H1 (cell line): Measurements from ENCODE around the gene LAS1L. TPM values are rescaled to one million over a fixed set of nuclear protein-coding genes. Genes with fewer than 3 reads are reported as not detected.

Source experiments
- CTCF ChIA-PET: fragments of 300-600 bp; sonication (Branson Sonifier 250); formaldehyde crosslinking; loops from one replicate; lab custom pipeline; 2021; ENCODE audit not compliant: partially characterized antibody; lab: Charles Lee
- POLR2A ChIA-PET: fragments of 300-600 bp; sonication (Branson Sonifier 250); formaldehyde crosslinking; loops from one replicate; lab custom pipeline; 2021; ENCODE audit warnings: inconsistent platforms; ENCODE audit not compliant: partially characterized antibody; lab: Charles Lee
- DNase-seq, 2 experiments: peaks; one replicate each; pipeline versions ENCODE4 v3.0.0 to v3.0.0-alpha.2; 2010 to 2022; ENCODE audit warnings: low spot score in 2 of 2, low read depth in 1 of 2, mixed read lengths in 1 of 2
- FAIRE-seq: peaks from 2 replicates; lab custom pipeline; 2011; peaks lifted over from hg19 to GRCh38; lab: Jason Lieb, UNC
- H2AFZ ChIP-seq: 2 replicates; pipeline ENCODE4 v1.8.1; 2012; ENCODE audit warnings: low read length, inconsistent platforms
- H2AK5ac ChIP-seq: 2 replicates; pipeline ENCODE4 v1.6.1; 2013; ENCODE audit warnings: low read depth, low read length
- H2BK120ac ChIP-seq: replicated peaks from 2 replicates; pipeline ENCODE3; 2013; ENCODE audit warnings: low read depth, low read length, inconsistent platforms
- H2BK12ac ChIP-seq: 2 replicates; pipeline ENCODE4 v1.6.1; 2013; ENCODE audit warnings: low read depth, low read length
- H2BK15ac ChIP-seq: 2 replicates; pipeline ENCODE4 v1.6.1; 2013; ENCODE audit warnings: low read length
- H2BK20ac ChIP-seq: 2 replicates; pipeline ENCODE4 v1.6.1; 2013; ENCODE audit warnings: low read length
- H2BK5ac ChIP-seq: 2 replicates; pipeline ENCODE4 v1.6.1; 2013; ENCODE audit warnings: low read depth, low read length
- H3K14ac ChIP-seq: 2 replicates; pipeline ENCODE4 v1.6.1; 2013; ENCODE audit warnings: inconsistent platforms; ENCODE audit not compliant: insufficient read length
- H3K18ac ChIP-seq: 2 replicates; pipeline ENCODE4 v1.6.1; 2013; ENCODE audit warnings: low read length; ENCODE audit errors: extremely low read depth
- H3K23ac ChIP-seq: 2 replicates; pipeline ENCODE4 v1.6.1; 2013; ENCODE audit warnings: inconsistent platforms; ENCODE audit not compliant: insufficient read length
- H3K23me2 ChIP-seq: 2 replicates; pipeline ENCODE4 v1.6.1; 2013; ENCODE audit warnings: low read depth, low read length
- H3K27ac ChIP-seq: 2 replicates; pipeline ENCODE4 v1.6.1; 2011; ENCODE audit warnings: low read depth, low read length, inconsistent platforms
- H3K27me3 ChIP-seq, 4 experiments: replicated peaks in 1 of 4; 1 replicate in 1 of 4; 2 replicates in 3 of 4; pipeline versions ENCODE4 v1.6.1 to v1.8.1; 2011 to 2013; ENCODE audit warnings: low read length in 3 of 4, mild to moderate bottlenecking in 3 of 4, inconsistent platforms in 2 of 4, mixed read lengths in 2 of 4, moderate library complexity in 1 of 4; ENCODE audit not compliant: control insufficient read depth in 3 of 4, insufficient read depth in 3 of 4; ENCODE audit errors: extremely low read depth in 1 of 4
- H3K36me3 ChIP-seq, 4 experiments: 2 replicates each; pipeline versions ENCODE4 v1.6.1 to v1.8.1; 2011 to 2013; ENCODE audit warnings: mild to moderate bottlenecking in 4 of 4, low read length in 3 of 4, moderate library complexity in 2 of 4, control low read depth in 1 of 4, inconsistent platforms in 1 of 4; ENCODE audit not compliant: insufficient read depth in 4 of 4, control insufficient read depth in 2 of 4
- H3K4ac ChIP-seq: replicated peaks from 2 replicates; pipeline ENCODE3; 2013; ENCODE audit warnings: low read length, low read depth, mixed read lengths, inconsistent platforms; ENCODE audit not compliant: insufficient read length
- H3K4me1 ChIP-seq, 4 experiments: replicated peaks in 1 of 4; 1 replicate in 1 of 4; 2 replicates in 3 of 4; pipeline versions ENCODE4 v1.6.1 to v1.8.1; 2011 to 2013; ENCODE audit warnings: low read length in 3 of 4, inconsistent platforms in 2 of 4, mixed read lengths in 1 of 4; ENCODE audit not compliant: insufficient read depth in 4 of 4, control insufficient read depth in 3 of 4
- H3K4me2 ChIP-seq, 2 experiments: 2 replicates each; pipeline versions ENCODE4 v1.6.1 to v1.8.1; 2011 to 2013; ENCODE audit warnings: low read depth in 2 of 2, low read length in 2 of 2, control low read depth in 1 of 2, inconsistent platforms in 1 of 2, mild to moderate bottlenecking in 1 of 2; ENCODE audit not compliant: insufficient read depth in 1 of 2
- H3K4me3 ChIP-seq, 4 experiments: fragments of 200-600, 300-600 bp in 1 of 4; sonication (generic), shearing (Covaris generic), sonication (Bioruptor Twin) in 1 of 4; 2 replicates each; pipeline versions ENCODE4 v1.5.1 to v1.8.1; 2011 to 2016; ENCODE audit warnings: low read length in 4 of 4, low read depth in 3 of 4, control low read depth in 2 of 4, inconsistent platforms in 2 of 4, mild to moderate bottlenecking in 2 of 4, mixed read lengths in 1 of 4, moderate library complexity in 1 of 4; ENCODE audit not compliant: insufficient read depth in 2 of 4; ENCODE audit errors: extremely low read depth in 1 of 4
- H3K56ac ChIP-seq: replicated peaks from 2 replicates; pipeline ENCODE3; 2013; ENCODE audit warnings: low read depth, mild to moderate bottlenecking, mixed read lengths, low read length, inconsistent platforms; ENCODE audit not compliant: insufficient read length
- H3K79me1 ChIP-seq: 2 replicates; pipeline ENCODE4 v1.6.1; 2013; ENCODE audit warnings: low read depth, low read length, control low read depth
- H3K79me2 ChIP-seq, 2 experiments: 2 replicates each; pipeline versions ENCODE4 v1.6.1 to v1.8.1; 2012 to 2013; ENCODE audit warnings: low read length in 2 of 2, mild to moderate bottlenecking in 2 of 2, inconsistent platforms in 1 of 2; ENCODE audit not compliant: insufficient read depth in 2 of 2, control insufficient read depth in 1 of 2
- H3K9ac ChIP-seq, 4 experiments: replicated peaks in 1 of 4; 1 replicate in 1 of 4; 2 replicates in 3 of 4; pipeline versions ENCODE4 v1.6.1 to v1.8.1; 2011 to 2013; ENCODE audit warnings: low read depth in 3 of 4, low read length in 3 of 4, control low read depth in 2 of 4, mild to moderate bottlenecking in 2 of 4, moderate library complexity in 2 of 4, inconsistent platforms in 1 of 4; ENCODE audit errors: extremely low read depth in 1 of 4
- H3K9me3 ChIP-seq, 2 experiments: 2 replicates each; pipeline versions ENCODE4 v1.6.1 to v1.8.1; 2012 to 2013; ENCODE audit warnings: mild to moderate bottlenecking in 2 of 2, moderate library complexity in 2 of 2, control low read depth in 1 of 2, inconsistent platforms in 1 of 2, low read depth in 1 of 2, low read length in 1 of 2, mixed read lengths in 1 of 2; ENCODE audit not compliant: insufficient read depth in 2 of 2
- H4K20me1 ChIP-seq, 2 experiments: replicated peaks in 1 of 2; 2 replicates each; pipeline versions ENCODE3 to v1.8.1; 2011 to 2013; ENCODE audit warnings: inconsistent platforms in 2 of 2, low read length in 2 of 2, mild to moderate bottlenecking in 1 of 2; ENCODE audit not compliant: insufficient read depth in 2 of 2, control insufficient read depth in 1 of 2
- H4K5ac ChIP-seq: 2 replicates; pipeline ENCODE4 v1.6.1; 2013; ENCODE audit warnings: low read length, low read depth, mixed read lengths, inconsistent platforms; ENCODE audit not compliant: insufficient read length
- H4K8ac ChIP-seq: 2 replicates; pipeline ENCODE4 v1.8.0; 2013; ENCODE audit warnings: mild to moderate bottlenecking, moderate library complexity, low read length, inconsistent platforms; ENCODE audit not compliant: insufficient read depth; ENCODE audit errors: extremely low read depth
- H4K91ac ChIP-seq: replicated peaks from 2 replicates; pipeline ENCODE3; 2013; ENCODE audit warnings: low read length, mixed read lengths, inconsistent platforms; ENCODE audit not compliant: insufficient read length
- ASH2L ChIP-seq: fragments of 200-600, 300-600 bp; sonication (generic); IDR thresholded peaks from one replicate; pipeline ENCODE4 v1.7.1; 2017; ENCODE audit warnings: low read length
- BRCA1 ChIP-seq: IDR thresholded peaks from 2 replicates; pipeline ENCODE4 v1.6.1; 2012; ENCODE audit warnings: low read depth, low read length, improper control_type of control experiment
- CBX8 ChIP-seq: fragments of 300-800, 300-1000 bp; sonication (generic); IDR thresholded peaks from 2 replicates; pipeline ENCODE4 v1.7.1; 2016; ENCODE audit warnings: low read depth, low read length, borderline replicate concordance
- CHD2 ChIP-seq: IDR thresholded peaks from 2 replicates; pipeline ENCODE4 v1.6.1; 2012; ENCODE audit warnings: low read length, improper control_type of control experiment
- HDAC6 ChIP-seq: IDR thresholded peaks from one replicate; pipeline ENCODE4 v1.7.1; 2012; ENCODE audit warnings: low read depth, mild to moderate bottlenecking, inconsistent platforms, low read length, moderate library complexity
- KDM1A ChIP-seq: fragments of 200-600, 300-600 bp; sonication (generic); IDR thresholded peaks from 2 replicates; pipeline ENCODE4 v1.7.1; 2016; ENCODE audit warnings: mild to moderate bottlenecking, low read length, borderline replicate concordance
- MAFK ChIP-seq: IDR thresholded peaks from 2 replicates; pipeline ENCODE4 v1.6.1; 2012; ENCODE audit warnings: low read depth, mild to moderate bottlenecking, improper control_type of control experiment, low read length
- NANOG ChIP-seq: IDR thresholded peaks from 2 replicates; pipeline ENCODE4 v1.6.1; 2011; ENCODE audit warnings: low read length, low read depth, mild to moderate bottlenecking, inconsistent platforms; ENCODE audit not compliant: insufficient read depth, poor library complexity, severe bottlenecking
- SRF ChIP-seq: IDR thresholded peaks from 2 replicates; pipeline ENCODE4 v1.6.1; 2011; ENCODE audit warnings: mild to moderate bottlenecking, low read depth, low read length, moderate library complexity
- SUZ12 ChIP-seq: fragments of 200-600 bp; sonication (generic); IDR thresholded peaks from 2 replicates; pipeline ENCODE4 v1.6.1; 2012; ENCODE audit warnings: mild to moderate bottlenecking, inconsistent platforms, low read length, moderate library complexity, mixed read lengths
- TBP ChIP-seq: IDR thresholded peaks from 2 replicates; pipeline ENCODE4 v1.6.1; 2011; ENCODE audit warnings: low read depth, low read length, improper control_type of control experiment
- WGBS, 2 experiments: shearing (Covaris generic) in 1 of 2; methylation state at CpG; one replicate each; pipeline versions ENCODE4 v1.1.6 to v1.1.7; 2013 to 2015; ENCODE audit warnings: low lambda C conversion rate in 2 of 2, mixed read lengths in 2 of 2, inconsistent platforms in 1 of 2, low coverage in 1 of 2, missing lambda C conversion rate in 1 of 2; ENCODE audit not compliant: insufficient replicate concordance in 2 of 2, insufficient coverage in 1 of 2, insufficient read length in 1 of 2; ENCODE audit errors: extremely low coverage in 1 of 2, missing lambda C conversion rate in 1 of 2; 5-methylcytosine and 5-hydroxymethylcytosine counted together
- polyA plus RNA-seq, 7 experiments: library from polyadenylated mRNA; depleted of rRNA in 3 of 7; stranded (reverse) in 5 of 7; unstranded in 2 of 7; fragments of >200 nt in 5 of 7; fragments of 200-250 nt in 2 of 7; gene quantifications; 1 replicate in 5 of 7; 2 replicates in 1 of 7; 4 replicates in 1 of 7; pipeline versions ENCODE4 v1.2.1 to v1.2.3, GENCODE V29; 2011 to 2013; ENCODE audit warnings: missing spikeins in 2 of 7, mixed read lengths in 2 of 7
- total RNA-seq: library from RNA; stranded (reverse); fragmentation: NEBNext Ultra II Directional; extraction: Animal tissue kit (Norgen Biotek cat#: 25700); gene quantifications from 2 replicates; pipeline ENCODE4 v1.2.1, GENCODE V29; 2021
- TF ChIP-seq, protein P1 (sequence below): IDR thresholded peaks from 2 replicates; pipeline ENCODE4 v1.6.1; 2012; ENCODE audit warnings: inconsistent platforms

LAS1L gene
- total and polyA plus RNA-seq, 2 of the 8 experiments (the other 6 are each of a cell fraction or from before 2014, with no cell fraction given): 39.5 to 65.0 TPM

DNA sequence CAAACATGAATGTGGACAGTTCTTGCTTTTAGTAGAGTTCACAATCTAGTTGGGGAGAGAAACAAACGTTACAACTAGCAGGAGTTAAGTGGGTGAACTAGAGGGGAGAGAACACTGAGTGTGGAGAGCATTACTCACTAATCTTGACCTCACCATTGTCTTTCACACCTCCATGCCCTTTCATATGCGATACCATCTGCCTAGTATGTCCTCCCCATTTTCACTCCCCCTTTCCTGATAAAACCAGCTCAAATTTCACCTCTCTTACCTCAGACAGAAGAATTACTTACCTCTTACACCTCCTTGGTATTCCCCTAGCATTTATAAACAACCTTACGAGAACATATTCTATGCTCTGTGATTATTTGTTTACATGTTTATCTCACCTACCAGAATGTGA lies 53.6 kb downstream of the LAS1L start:
- no peak overlapping the region; the same call in 1 of the 2 replicates for H3K27ac ChIP-seq
- no peaks in the 10 kb centered on the region for H3K36me3 ChIP-seq
- no peaks in the 10 kb centered on the region; a peak in 1 of 7 replicates for H3K4me1 ChIP-seq
- H3K56ac ChIP-seq: no peak overlapping the region
- POLR2A ChIA-PET: interaction anchor here (1.8 kb wide), 1 partner anchor 17 kb away, joined by 6 read pairs; no protein-coding TSS in a partner anchor
- no peaks in the 10 kb centered on the region for H3K79me2 ChIP-seq
- peak overlapping the region in 1 of 4 experiments; percentile 13; a peak in 1 of 8 replicates for H3K4me3 ChIP-seq
- no peak overlapping the region for H2BK120ac ChIP-seq
- H3K4ac ChIP-seq: no peak overlapping the region
- H3K23ac ChIP-seq: no peak overlapping the region
- WGBS, 2 experiments: 40% methylated on average over 3 of the region's 3 CpGs; no CpG with 5 or more reads in 1 of the 2 experiments
- H2AK5ac ChIP-seq: no peak overlapping the region
- no peak overlapping the region for H4K91ac ChIP-seq
- DNase-seq (no peak), FAIRE-seq (peak; percentile 89)
- no peak overlapping the region for H2AFZ ChIP-seq
- no peaks in the 10 kb centered on the region for H3K23me2 ChIP-seq
- H2BK20ac ChIP-seq: no peak overlapping the region
- H2BK12ac ChIP-seq: peak overlapping the region; percentile 17; the same call in 1 of the 2 replicates
- no peak overlapping the region for H2BK15ac ChIP-seq
- H4K20me1 ChIP-seq: no peaks in the 10 kb centered on the region
- H4K5ac ChIP-seq: no peak overlapping the region
- no peak overlapping the region for H3K14ac ChIP-seq
- CTCF ChIA-PET: no interaction called here
- no peaks in the 10 kb centered on the region for H3K79me1 ChIP-seq
- no peaks in the 10 kb centered on the region for H3K9me3 ChIP-seq
- peak overlapping the region; percentile 60; the same call in 1 of the 2 replicates for H2BK5ac ChIP-seq
- no peak overlapping the region; the same call in 1 of the 2 replicates for H3K18ac ChIP-seq
- no peak overlapping the region for H4K8ac ChIP-seq
- no peak overlapping the region for H3K9ac ChIP-seq
- H3K4me2 ChIP-seq: peak overlapping the region; percentile 31 to 39; a peak in 3 of 4 replicates
- H3K27me3 ChIP-seq: no peaks in the 10 kb centered on the region
- TF ChIP-seq MAFK (no peak), CBX8 (no peak), SUZ12 (no peak), NANOG (no peak), ASH2L (no peak), CHD2 (no peak), TBP (no peak), KDM1A (no peak), SRF (no peak), HDAC6 (no peak), BRCA1 (no peak)
- TF ChIP-seq, protein P1, sequence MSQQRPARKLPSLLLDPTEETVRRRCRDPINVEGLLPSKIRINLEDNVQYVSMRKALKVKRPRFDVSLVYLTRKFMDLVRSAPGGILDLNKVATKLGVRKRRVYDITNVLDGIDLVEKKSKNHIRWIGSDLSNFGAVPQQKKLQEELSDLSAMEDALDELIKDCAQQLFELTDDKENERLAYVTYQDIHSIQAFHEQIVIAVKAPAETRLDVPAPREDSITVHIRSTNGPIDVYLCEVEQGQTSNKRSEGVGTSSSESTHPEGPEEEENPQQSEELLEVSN: no peak
